SJSA1 (cell line): Measurements from ENCODE around the gene DNAL1. TPM values are rescaled to one million over a fixed set of nuclear protein-coding genes. Genes with fewer than 3 reads are reported as not detected.
A peak's percentile ranks its signal among the peaks of the same experiment; 100 is the strongest.

Experiments used
- DNase-seq, 2 experiments: peaks; one replicate each; pipeline ENCODE4 v3.0.0-alpha.2; 2015 to 2020; ENCODE audit warnings: low spot score in 2 of 2, low read depth in 1 of 2
- H3K27ac ChIP-seq: fragments of 250-450 bp; sonication (Bioruptor Pico); 2 replicates; pipeline ENCODE4 v1.5.1; 2020; ENCODE audit warnings: mild to moderate bottlenecking, moderate library complexity
- H3K27me3 ChIP-seq: fragments of 250-450 bp; sonication (Bioruptor Pico); replicated peaks from 2 replicates; pipeline ENCODE4 v1.5.1; 2020; ENCODE audit warnings: mild to moderate bottlenecking, moderate library complexity
- H3K36me3 ChIP-seq: fragments of 250-450 bp; sonication (Bioruptor Pico); 2 replicates; pipeline ENCODE4 v1.5.1; 2020; ENCODE audit warnings: mild to moderate bottlenecking
- H3K4me1 ChIP-seq: fragments of 250-450 bp; sonication (Bioruptor Pico); replicated peaks from 2 replicates; pipeline ENCODE4 v1.6.1; 2021; ENCODE audit warnings: mild to moderate bottlenecking
- H3K4me3 ChIP-seq: fragments of 250-450 bp; sonication (Bioruptor Pico); 2 replicates; pipeline ENCODE4 v1.5.1; 2020; ENCODE audit warnings: mild to moderate bottlenecking
- H3K9me3 ChIP-seq: fragments of 250-450 bp; sonication (Bioruptor Pico); replicated peaks from 2 replicates; pipeline ENCODE4 v1.5.1; 2020; ENCODE audit warnings: mild to moderate bottlenecking
- total RNA-seq: library from RNA; depleted of rRNA; stranded (reverse); fragments of >200 nt; shearing (Covaris generic); gene quantifications from 2 replicates; pipeline ENCODE4 v1.2.3, GENCODE V29; 2014

Gene DNAL1
- total RNA-seq, 1 experiment from 2014 or later: 16.2 TPM

DNA sequence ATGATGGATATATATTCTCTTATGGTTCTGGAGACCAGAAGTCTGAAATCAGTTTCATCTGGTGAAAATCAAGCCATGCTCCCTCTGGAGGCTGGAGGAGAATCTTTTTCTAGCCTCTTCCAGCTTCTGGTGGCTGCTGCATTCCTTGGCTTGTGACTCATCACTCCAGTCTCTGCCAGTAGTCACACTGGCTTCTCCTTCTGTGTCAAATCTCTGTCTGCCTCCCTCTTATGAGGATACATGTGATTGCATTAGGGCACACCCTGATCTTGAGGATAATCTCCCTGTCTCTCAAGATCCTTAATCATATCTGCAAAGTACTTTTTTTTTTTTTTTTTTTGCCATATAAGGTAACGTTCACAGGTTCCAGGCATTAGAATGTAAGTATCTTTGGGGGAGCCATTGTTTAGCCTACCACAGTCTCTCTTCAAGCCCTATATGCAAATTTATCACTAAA, 17.7 kb downstream of the DNAL1 start:
- no peaks in the 10 kb centered on the region for H3K27me3 ChIP-seq
- H3K4me3 ChIP-seq: no peak overlapping the region
- H3K9me3 ChIP-seq: no peaks in the 10 kb centered on the region
- H3K4me1 ChIP-seq: peaks cover 10% of the 10 kb centered on the region
- 0 out of 2 replicates have a peak overlapping the region, but pooled peaks have one; percentile 24 for H3K27ac ChIP-seq
- DNase-seq: peak; percentile 70 to 82
- peaks cover 10% of the 10 kb centered on the region; the same call in 1 of the 2 replicates for H3K36me3 ChIP-seq

DNA sequence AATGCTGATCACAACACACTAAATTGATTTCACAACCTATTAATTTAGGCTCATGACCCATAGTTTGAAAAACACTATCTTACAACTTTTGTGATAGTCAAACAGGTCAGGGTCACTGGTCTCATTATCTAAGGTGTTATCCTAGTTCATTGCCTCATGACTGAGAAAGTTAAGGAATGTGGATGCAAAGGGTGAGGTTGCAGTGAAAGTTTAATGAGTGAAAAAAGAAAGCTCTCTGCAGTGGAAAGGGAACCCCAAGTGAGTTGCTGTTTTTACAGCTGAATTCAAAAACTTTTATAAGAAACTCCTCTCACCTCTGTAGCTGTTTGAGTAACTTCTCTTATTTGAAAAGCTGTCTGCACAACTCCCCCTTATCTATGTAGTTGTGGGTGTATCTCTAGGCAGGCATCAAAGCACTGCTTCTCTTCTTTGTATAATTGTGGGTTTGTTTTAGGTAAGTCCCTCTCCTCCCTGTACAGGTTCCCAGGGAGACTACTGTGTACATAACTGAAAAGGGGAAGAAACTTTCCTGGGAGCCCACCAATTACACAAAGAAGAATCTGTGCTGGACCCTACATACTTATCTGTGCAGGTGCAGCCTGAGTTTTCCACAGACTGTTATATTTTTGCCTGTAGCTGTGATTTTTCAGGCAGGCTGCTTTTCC, 18.9 kb downstream of the DNAL1 start:
- no peak overlapping the region for H3K27ac ChIP-seq
- no peaks in the 10 kb centered on the region for H3K9me3 ChIP-seq
- no peak for DNase-seq
- H3K4me3 ChIP-seq: no peak overlapping the region
- H3K36me3 ChIP-seq: peaks cover 10% of the 10 kb centered on the region; the same call in 1 of the 2 replicates
- H3K4me1 ChIP-seq: peaks cover 5% of the 10 kb centered on the region
- no peaks in the 10 kb centered on the region for H3K27me3 ChIP-seq

DNA sequence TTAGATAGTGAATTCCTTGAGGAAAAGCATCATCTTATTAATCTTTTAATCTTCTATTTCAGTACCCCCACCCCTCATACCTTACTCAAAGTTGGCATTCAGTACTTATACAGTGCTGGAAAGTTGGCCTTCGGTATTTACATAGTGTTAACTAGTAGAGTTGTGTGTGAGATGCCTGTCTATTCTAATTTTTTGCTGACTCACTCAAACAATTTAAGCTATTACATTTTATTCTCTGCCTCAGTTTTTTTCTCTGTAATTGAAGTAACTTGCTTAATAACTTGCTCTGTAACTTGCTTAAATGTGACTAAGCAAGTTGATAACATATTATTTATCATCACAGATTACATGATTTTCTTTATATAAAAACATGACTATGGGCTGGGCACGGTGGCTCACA, 20.3 kb downstream of the DNAL1 start:
- H3K27ac ChIP-seq: no peak overlapping the region
- H3K27me3 ChIP-seq: no peaks in the 10 kb centered on the region
- no peak overlapping the region for H3K4me3 ChIP-seq
- DNase-seq: no peak
- peaks cover 10% of the 10 kb centered on the region; the same call in 1 of the 2 replicates for H3K36me3 ChIP-seq
- H3K9me3 ChIP-seq: no peaks in the 10 kb centered on the region
- peaks cover 5% of the 10 kb centered on the region for H3K4me1 ChIP-seq

- peaks cover 4% of the 10 kb centered on the region; the same call in 1 of the 2 replicates for H3K36me3 ChIP-seq
- H3K9me3 ChIP-seq: no peaks in the 10 kb centered on the region
- H3K27me3 ChIP-seq: no peaks in the 10 kb centered on the region
- DNase-seq: no peak
- peaks cover 5% of the 10 kb centered on the region for H3K4me1 ChIP-seq
- H3K27ac ChIP-seq: no peak overlapping the region
- H3K4me3 ChIP-seq: no peak overlapping the region
Observed at GRCh38 chr14:73666583-73666982, 21.8 kb downstream of the DNAL1 start.

GRCh38 chr14:73667854-73668253, 23.1 kb downstream of the DNAL1 start:
- no peak for DNase-seq
- peaks cover 1% of the 10 kb centered on the region for H3K4me1 ChIP-seq
- H3K36me3 ChIP-seq: peaks cover 7% of the 10 kb centered on the region; the same call in 1 of the 2 replicates
- H3K27ac ChIP-seq: no peak overlapping the region
- no peak overlapping the region for H3K4me3 ChIP-seq
- no peaks in the 10 kb centered on the region for H3K27me3 ChIP-seq
- no peaks in the 10 kb centered on the region for H3K9me3 ChIP-seq

DNA sequence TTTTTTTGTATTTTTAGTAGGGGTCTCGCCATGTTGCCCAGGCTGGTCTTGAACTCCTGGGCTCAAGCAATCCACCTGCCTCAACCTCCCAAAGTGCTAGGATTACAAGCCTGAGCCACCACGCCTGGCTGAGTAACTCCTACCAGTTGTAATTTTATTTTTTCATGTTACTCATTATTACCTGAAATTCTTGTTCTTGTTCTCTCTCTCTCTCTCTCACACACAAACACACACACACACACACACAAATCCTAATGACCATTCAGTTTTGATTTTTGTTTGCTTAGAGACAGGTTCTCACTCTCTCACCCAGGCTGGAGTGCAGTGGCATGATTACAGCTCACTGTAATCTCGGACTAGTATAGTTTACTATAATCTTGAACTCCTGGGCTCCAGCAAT, 30.2 kb downstream of the DNAL1 start:
- no peaks in the 10 kb centered on the region for H3K9me3 ChIP-seq

DNA sequence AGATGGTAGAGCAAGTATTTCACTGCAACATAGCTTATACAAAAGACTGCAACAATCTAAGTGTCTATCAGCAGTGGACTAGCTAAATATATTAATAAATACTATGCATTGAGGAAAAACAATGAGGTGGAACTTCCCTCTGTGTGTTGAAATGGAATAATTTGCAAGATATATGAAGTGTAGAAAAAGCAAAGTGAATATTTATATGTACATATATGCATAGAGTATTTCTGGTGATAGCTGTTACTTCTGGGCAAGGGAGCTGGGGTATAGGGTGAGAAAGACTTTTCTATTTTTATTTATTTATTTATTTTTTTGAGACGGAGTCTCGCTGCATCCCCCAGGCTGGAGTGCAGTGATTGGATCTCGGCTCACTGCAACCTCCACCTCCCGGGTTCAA, 33.9 kb downstream of the DNAL1 start:
- H3K27ac ChIP-seq: no peak overlapping the region
- no peaks in the 10 kb centered on the region for H3K4me1 ChIP-seq
- no peak overlapping the region for H3K4me3 ChIP-seq
- no peaks in the 10 kb centered on the region for H3K36me3 ChIP-seq
- DNase-seq: no peak
- H3K27me3 ChIP-seq: no peaks in the 10 kb centered on the region
- no peaks in the 10 kb centered on the region for H3K9me3 ChIP-seq

More for the DNA sequence above, 30.2 kb downstream of the DNAL1 start:
- no peaks in the 10 kb centered on the region for H3K27me3 ChIP-seq
- H3K4me3 ChIP-seq: no peak overlapping the region
- no peaks in the 10 kb centered on the region for H3K4me1 ChIP-seq
- no peak overlapping the region for H3K27ac ChIP-seq
- H3K36me3 ChIP-seq: 0 out of 2 replicates have a peak, but pooled peaks cover 2% of the 10 kb centered on the region
- DNase-seq: no peak

DNA sequence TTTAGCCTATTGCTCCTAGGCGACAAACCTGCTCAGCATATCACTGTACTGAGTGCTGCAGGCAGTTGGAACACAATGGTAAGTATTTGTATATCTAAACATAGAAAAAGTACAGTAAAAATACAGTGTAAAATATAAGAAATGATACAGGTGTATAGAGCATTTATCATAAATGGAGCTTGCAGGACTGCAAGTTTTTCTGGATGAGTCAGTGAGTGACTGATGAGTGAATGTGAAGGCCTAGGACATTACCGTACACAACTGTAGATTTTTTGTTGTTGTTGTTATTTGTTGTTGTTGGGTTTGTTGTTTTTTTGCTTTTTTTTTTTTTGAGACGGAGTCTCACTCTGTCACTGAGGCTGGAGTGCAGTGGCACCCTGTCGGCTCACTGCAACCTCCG, 36.0 kb downstream of the DNAL1 start:
- no peaks in the 10 kb centered on the region for H3K9me3 ChIP-seq
- no peak overlapping the region for H3K4me3 ChIP-seq
- H3K36me3 ChIP-seq: no peaks in the 10 kb centered on the region
- no peaks in the 10 kb centered on the region for H3K27me3 ChIP-seq
- H3K27ac ChIP-seq: no peak overlapping the region
- H3K4me1 ChIP-seq: no peaks in the 10 kb centered on the region
- DNase-seq: no peak

- no peaks in the 10 kb centered on the region for H3K27me3 ChIP-seq
- no peak overlapping the region for H3K27ac ChIP-seq
- H3K4me1 ChIP-seq: no peaks in the 10 kb centered on the region
- no peaks in the 10 kb centered on the region for H3K36me3 ChIP-seq
- no peaks in the 10 kb centered on the region for H3K9me3 ChIP-seq
- no peak overlapping the region for H3K4me3 ChIP-seq
- DNase-seq: no peak
Observed at GRCh38 chr14:73684627-73685026, 39.8 kb downstream of the DNAL1 start.

DNA sequence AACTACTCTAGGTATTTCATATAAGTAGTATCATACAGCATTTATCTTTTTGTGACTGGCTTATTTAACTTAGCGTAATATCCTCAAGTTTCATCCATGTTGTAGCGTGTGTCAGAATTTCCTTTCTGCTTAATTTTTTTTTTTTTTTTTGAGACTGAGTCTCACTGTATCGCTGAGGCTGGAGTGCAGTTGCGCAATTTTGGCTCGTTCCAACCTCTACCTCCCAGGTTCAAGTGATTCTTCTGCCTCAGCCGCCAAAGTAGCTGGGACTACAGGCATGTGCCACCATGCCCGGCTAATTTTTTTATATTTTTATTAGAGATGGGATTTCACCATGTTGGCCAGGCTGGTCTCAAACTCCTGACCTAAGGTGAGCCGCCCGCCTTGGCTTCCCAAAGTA, 40.5 kb downstream of the DNAL1 start:
- no peak for DNase-seq
- no peaks in the 10 kb centered on the region for H3K4me1 ChIP-seq
- H3K36me3 ChIP-seq: no peaks in the 10 kb centered on the region
- H3K27me3 ChIP-seq: no peaks in the 10 kb centered on the region
- no peaks in the 10 kb centered on the region for H3K9me3 ChIP-seq
- no peak overlapping the region for H3K4me3 ChIP-seq
- no peak overlapping the region for H3K27ac ChIP-seq

DNA sequence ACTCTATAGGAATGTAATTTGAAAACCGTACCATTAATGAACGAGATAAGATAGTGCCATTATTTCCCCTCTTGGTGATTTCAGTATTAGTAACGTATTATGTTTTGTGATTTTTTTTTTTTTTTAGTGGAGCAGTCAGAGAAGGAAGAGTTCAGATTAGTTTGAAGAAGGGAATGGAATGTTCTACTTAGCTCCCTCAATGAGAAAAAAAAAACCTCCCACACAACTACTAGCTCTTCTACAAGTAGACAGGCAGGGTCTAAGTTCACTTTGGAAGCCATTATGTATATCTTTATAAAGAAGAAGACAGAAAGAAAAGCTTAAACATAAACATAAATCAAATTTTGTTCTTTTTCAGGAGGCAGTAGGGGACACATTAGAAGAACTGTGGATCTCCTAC, 42.1 kb downstream of the DNAL1 start:
- Histone ChIP-seq H3K36me3 (0 out of 2 replicates have a peak, but pooled peaks cover 4% of the 10 kb centered on the region), H3K27ac (no peak overlapping the region), H3K4me3 (no peak overlapping the region), H3K27me3 (no peaks in the 10 kb centered on the region), H3K4me1 (no peaks in the 10 kb centered on the region), H3K9me3 (no peaks in the 10 kb centered on the region)
- DNase-seq: no peak

DNA sequence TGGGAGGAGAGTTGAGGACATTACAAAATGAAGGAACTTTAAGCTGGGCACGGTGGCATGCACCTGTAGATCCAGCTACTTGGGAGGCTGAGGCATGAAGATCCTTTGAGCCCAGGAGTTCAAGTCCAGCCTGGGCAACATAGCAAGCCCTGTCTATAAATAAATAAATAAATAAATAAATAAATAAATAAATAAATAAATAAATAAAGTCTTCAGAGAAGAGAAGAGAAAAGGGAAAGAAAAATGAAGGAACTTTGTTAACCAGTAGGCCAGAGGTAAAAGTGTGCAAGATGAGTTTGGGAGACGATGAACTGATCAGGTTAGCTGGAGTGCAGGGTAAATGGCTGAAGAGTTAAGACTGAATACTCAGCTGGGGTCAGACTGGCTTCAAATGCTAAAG, 49.3 kb downstream of the DNAL1 start:
- Histone ChIP-seq H3K9me3 (no peaks in the 10 kb centered on the region), H3K36me3 (peaks cover 11% of the 10 kb centered on the region), H3K27me3 (no peaks in the 10 kb centered on the region), H3K4me3 (no peak overlapping the region), H3K27ac (no peak overlapping the region), H3K4me1 (peaks cover 16% of the 10 kb centered on the region)
- no peak for DNase-seq

GRCh38 chr14:73695082-73695481, 50.3 kb downstream of the DNAL1 start:
- peaks cover 11% of the 10 kb centered on the region for H3K36me3 ChIP-seq
- no peak overlapping the region for H3K27ac ChIP-seq
- H3K4me1 ChIP-seq: peaks cover 16% of the 10 kb centered on the region
- no peak overlapping the region for H3K4me3 ChIP-seq
- no peak for DNase-seq
- no peaks in the 10 kb centered on the region for H3K9me3 ChIP-seq
- H3K27me3 ChIP-seq: no peaks in the 10 kb centered on the region

DNA sequence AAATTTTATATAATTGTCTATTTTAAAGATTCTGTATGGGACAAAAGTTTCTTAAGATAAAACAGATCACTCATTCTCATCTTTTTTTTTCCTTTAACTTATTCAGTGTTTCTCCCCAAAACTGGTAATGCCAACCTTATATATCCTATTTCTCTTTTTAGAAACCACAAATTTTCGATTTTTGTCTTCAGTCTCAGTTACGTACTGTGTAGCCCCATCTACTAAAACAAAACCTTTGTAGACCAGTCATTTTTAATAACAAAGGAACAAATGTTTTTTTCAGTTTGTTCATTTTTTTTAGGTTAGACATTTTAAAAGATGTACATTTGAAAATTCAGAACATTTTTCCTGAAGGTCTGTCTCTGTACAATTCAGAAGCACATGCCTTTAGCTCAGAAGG, 51.2 kb downstream of the DNAL1 start:
- Histone ChIP-seq H3K9me3 (no peaks in the 10 kb centered on the region), H3K27ac (peak overlapping the region; percentile 77), H3K27me3 (no peaks in the 10 kb centered on the region), H3K4me3 (no peak overlapping the region), H3K4me1 (peaks cover 16% of the 10 kb centered on the region), H3K36me3 (peaks cover 7% of the 10 kb centered on the region)
- DNase-seq: no peak
